Measurements from ENCODE around the gene KBTBD4. TPM values are rescaled to one million over a fixed set of nuclear protein-coding genes. Genes with fewer than 3 reads are reported as not detected.

KBTBD4 gene
- total and polyA plus RNA-seq, 7 donors = 11.3 to 29.9 (median 15.9) TPM

DNA sequence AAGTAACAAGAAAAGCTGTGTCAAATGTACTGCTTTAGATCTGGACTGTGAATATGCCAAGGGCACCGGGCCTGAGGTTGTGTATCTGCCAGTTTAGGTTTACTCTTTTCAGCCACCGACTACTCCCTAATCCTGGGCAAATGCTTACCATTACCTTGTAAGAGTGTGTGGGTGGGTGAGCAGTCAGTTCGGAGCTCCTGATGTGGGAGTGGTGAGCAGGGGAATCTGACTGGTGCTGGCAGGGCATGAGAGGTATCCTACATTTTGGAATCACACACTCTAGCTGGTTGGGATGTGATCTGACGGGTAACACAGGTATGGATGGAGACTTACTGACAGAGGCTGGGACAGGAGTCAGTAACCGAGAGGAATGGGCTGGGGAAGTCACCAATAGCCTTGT is 5.1 kb upstream of the KBTBD4 start:
- intact Hi-C loops (cut with DNase I) = no loop called here
- no peak overlapping the region for H3K27ac ChIP-seq
- no peak for TF ChIP-seq POLR2A (IDR thresholded peaks at IDR 0.05)
- no peak for TF ChIP-seq POLR2AphosphoS5 (IDR thresholded peaks at IDR 0.05)
- TF ChIP-seq CTCF (IDR thresholded peaks at IDR 0.05) = no peak
- TF ChIP-seq EP300 (IDR thresholded peaks at IDR 0.05) = no peak
- peaks cover 35 to 57% (median 36%) of the 10 kb centered on the region in 4 donors for H3K36me3 ChIP-seq
- no peak overlapping the region for H3K4me3 ChIP-seq
- WGBS, 2 donors = 93 to 97% methylated on average over 5 of the region's 5 CpGs
- no peak for DNase-seq
- H3K9me3 ChIP-seq = no peaks in the 10 kb centered on the region
- peaks cover 0 to 15% (median 13%) of the 10 kb centered on the region in 4 donors for H3K4me1 ChIP-seq
- no peaks in the 10 kb centered on the region for H3K27me3 ChIP-seq

GRCh38 chr11:47577460-47578041 is 1.2 kb downstream of the KBTBD4 start:
- H3K27ac ChIP-seq = peak overlapping the region in 3 of 4 donors; percentile 87 to 89 (median 88)
- 83 to 86% methylated on average over 13 of the region's 13 CpGs for WGBS, 2 donors
- H3K9me3 ChIP-seq = no peaks in the 10 kb centered on the region
- TF ChIP-seq EP300 (IDR thresholded peaks at IDR 0.05) (no peak), POLR2AphosphoS5 (IDR thresholded peaks at IDR 0.05) (no peak), CTCF (IDR thresholded peaks at IDR 0.05) (no peak), POLR2A (IDR thresholded peaks at IDR 0.05) (no peak)
- no peaks in the 10 kb centered on the region for H3K27me3 ChIP-seq
- peaks cover 0 to 38% (median 26%) of the 10 kb centered on the region in 4 donors for H3K4me1 ChIP-seq
- DNase-seq = no peak
- H3K4me3 ChIP-seq = peak overlapping the region in 3 of 4 donors; percentile 93 to 94 (median 93)
- H3K36me3 ChIP-seq = peaks cover 27 to 59% (median 36%) of the 10 kb centered on the region in 4 donors
- intact Hi-C loops (cut with DNase I) = loop anchor here (5.0 kb wide), 1 partner anchor 170 kb away; the partner anchor contains the start of gene SLC39A13

DNA sequence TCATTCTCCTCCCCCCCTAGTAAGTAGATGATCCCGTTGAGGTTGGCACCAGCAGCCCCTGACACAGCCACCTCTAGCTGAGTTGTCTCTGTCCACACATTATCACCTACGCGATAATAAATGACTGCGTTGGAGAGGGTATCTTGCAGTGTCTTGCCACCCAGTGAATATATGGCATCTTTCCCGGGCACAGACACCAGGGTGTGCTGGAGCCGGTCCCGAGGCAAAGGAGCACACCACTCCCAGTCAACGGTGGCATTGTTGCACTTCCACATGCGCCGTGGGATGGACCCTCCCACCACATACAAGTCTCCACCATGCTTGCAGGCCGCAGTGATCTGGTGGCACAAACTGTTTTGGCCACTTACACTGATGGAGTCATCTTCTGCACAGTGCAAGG is 5.4 kb downstream of the KBTBD4 start:
- peaks cover 0 to 24% (median 11%) of the 10 kb centered on the region in 4 donors for H3K4me1 ChIP-seq
- intact Hi-C loops (cut with DNase I) = no loop called here
- no peak overlapping the region for H3K27ac ChIP-seq
- 88 to 92% methylated on average over 11 of the region's 11 CpGs for WGBS, 2 donors
- no peak for DNase-seq
- H3K27me3 ChIP-seq = no peaks in the 10 kb centered on the region
- H3K36me3 ChIP-seq = peaks cover 8 to 66% (median 30%) of the 10 kb centered on the region in 4 donors
- TF ChIP-seq EP300 (IDR thresholded peaks at IDR 0.05) (no peak), POLR2A (IDR thresholded peaks at IDR 0.05) (no peak), CTCF (IDR thresholded peaks at IDR 0.05) (no peak), POLR2AphosphoS5 (IDR thresholded peaks at IDR 0.05) (no peak)
- no peaks in the 10 kb centered on the region for H3K9me3 ChIP-seq
- no peak overlapping the region for H3K4me3 ChIP-seq

- peaks cover 8 to 66% (median 30%) of the 10 kb centered on the region in 4 donors for H3K36me3 ChIP-seq
- no peak overlapping the region for H3K4me3 ChIP-seq
- no peak overlapping the region for H3K27ac ChIP-seq
- no peaks in the 10 kb centered on the region for H3K9me3 ChIP-seq
- 64 to 79% methylated on average over 8 of the region's 8 CpGs for WGBS, 2 donors
- H3K4me1 ChIP-seq = peaks cover 0 to 19% (median 6%) of the 10 kb centered on the region in 4 donors
- TF ChIP-seq CTCF (IDR thresholded peaks at IDR 0.05) (no peak), POLR2AphosphoS5 (IDR thresholded peaks at IDR 0.05) (no peak), POLR2A (IDR thresholded peaks at IDR 0.05) (no peak), EP300 (IDR thresholded peaks at IDR 0.05) (no peak)
- intact Hi-C loops (cut with DNase I) = no loop called here
- DNase-seq = no peak
- H3K27me3 ChIP-seq = no peaks in the 10 kb centered on the region
Measured at GRCh38 chr11:47572715-47573255, 6.0 kb downstream of the KBTBD4 start.

All from sigmoid colon (tissue), 7 donors.